Muscle of leg (tissue), 11 donors: ENCODE measurements around the gene RRH. TPM values are rescaled to one million over a fixed set of nuclear protein-coding genes. Genes with fewer than 3 reads are reported as not detected.
A peak's percentile ranks its signal among the peaks of the same experiment; 100 is the strongest.

ENCODE experiments used
- DNase-seq: peaks from one replicate; pipeline ENCODE4 v3.0.0; 2013
- H3K27ac ChIP-seq: one replicate; pipeline ENCODE4 v1.5.1; 2013; ENCODE audit warnings: mild to moderate bottlenecking, low read length, control low read depth
- H3K27me3 ChIP-seq: one replicate; pipeline ENCODE4 v1.6.1; 2013; ENCODE audit warnings: low read length; ENCODE audit not compliant: control insufficient read depth, insufficient read depth
- H3K36me3 ChIP-seq: one replicate; pipeline ENCODE4 v1.6.1; 2013; ENCODE audit warnings: low read length; ENCODE audit not compliant: control insufficient read depth, insufficient read depth
- H3K4me1 ChIP-seq: one replicate; pipeline ENCODE4 v1.6.1; 2013; ENCODE audit warnings: low read length; ENCODE audit not compliant: control insufficient read depth, insufficient read depth
- H3K4me3 ChIP-seq: one replicate; pipeline ENCODE4 v1.5.1; 2013; ENCODE audit warnings: low read length, control low read depth
- H3K9me3 ChIP-seq: replicated peaks from 2 replicates; pipeline ENCODE4 v1.6.1; 2013; ENCODE audit warnings: low read depth, low read length; ENCODE audit not compliant: control insufficient read depth
- WGBS: methylation state at CpG from one replicate; pipeline ENCODE4 v1.1.5; 2013; ENCODE audit warnings: missing lambda C conversion rate; ENCODE audit not compliant: insufficient coverage; 5-methylcytosine and 5-hydroxymethylcytosine counted together
- polyA plus RNA-seq, 8 donors: library from polyadenylated mRNA; unstranded; fragments of 120-200 nt; gene quantifications; one replicate each; pipeline versions ENCODE4 v1.2.1 to v1.2.3, GENCODE V29; 2013; ENCODE audit warnings: inconsistent platforms in 1 of 8, low replicate concordance in 1 of 8; ENCODE audit not compliant: insufficient read length in 8 of 8, insufficient read depth in 1 of 8
- total RNA-seq: library from RNA; stranded (reverse); fragments of 120-200 nt; gene quantifications from one replicate; pipeline ENCODE4 v1.2.4, GENCODE V29; 2013

The RRH gene
- total and polyA plus RNA-seq, 9 donors: 0.11 to 0.36 (median 0.19) TPM

- Histone ChIP-seq H3K9me3 (no peaks in the 10 kb centered on the region), H3K27ac (no peak overlapping the region), H3K4me1 (peaks cover 4% of the 10 kb centered on the region), H3K36me3 (no peaks in the 10 kb centered on the region), H3K27me3 (peaks cover 2% of the 10 kb centered on the region), H3K4me3 (no peak overlapping the region)
- no peak for DNase-seq
- WGBS: 63% methylated on average over 8 of the region's 11 CpGs
Measured at GRCh38 chr4:109810552-109811387, 17.0 kb upstream of the RRH start.

- Histone ChIP-seq H3K4me1 (peaks cover 10% of the 10 kb centered on the region), H3K27ac (no peak overlapping the region), H3K36me3 (no peaks in the 10 kb centered on the region), H3K9me3 (no peaks in the 10 kb centered on the region), H3K27me3 (peaks cover 2% of the 10 kb centered on the region), H3K4me3 (no peak overlapping the region)
- WGBS: no CpG with 5 or more reads among the region's 3 CpGs
- DNase-seq: no peak
Measured at GRCh38 chr4:109811707-109812106, 16.1 kb upstream of the RRH start.

GRCh38 chr4:109815151-109816081 lies 12.4 kb upstream of the RRH start, which contains the start of gene GAR1:
Gene GAR1 (plus strand): TSS chr4:109815762. CDS start chr4:109816165, 403 bp downstream.
- H3K36me3 ChIP-seq: peaks cover 13% of the 10 kb centered on the region
- peak; percentile 98 for DNase-seq
- WGBS: under 1% methylated on average over 34 of the region's 53 CpGs
- H3K27me3 ChIP-seq: no peaks in the 10 kb centered on the region
- peaks cover 10% of the 10 kb centered on the region for H3K4me1 ChIP-seq
- no peaks in the 10 kb centered on the region for H3K9me3 ChIP-seq
- H3K27ac ChIP-seq: peak within 1 kb of the TSS; percentile 93
- H3K4me3 ChIP-seq: peak within 1 kb of the TSS; percentile 98

GRCh38 chr4:109816082-109816442 lies 11.7 kb upstream of the RRH start:
- no peak for DNase-seq
- Histone ChIP-seq H3K27ac (peak overlapping the region; percentile 93), H3K27me3 (no peaks in the 10 kb centered on the region), H3K36me3 (peaks cover 20% of the 10 kb centered on the region), H3K9me3 (no peaks in the 10 kb centered on the region), H3K4me3 (peak overlapping the region; percentile 98), H3K4me1 (peaks cover 10% of the 10 kb centered on the region)
- 2% methylated on average over 19 of the region's 19 CpGs for WGBS

GRCh38 chr4:109816894-109817293 lies 10.9 kb upstream of the RRH start:
- DNase-seq: no peak
- H3K4me3 ChIP-seq: peak overlapping the region; percentile 98
- 77% methylated on average over 1 of the region's 1 CpG for WGBS
- no peaks in the 10 kb centered on the region for H3K27me3 ChIP-seq
- no peaks in the 10 kb centered on the region for H3K9me3 ChIP-seq
- peaks cover 21% of the 10 kb centered on the region for H3K36me3 ChIP-seq
- peaks cover 10% of the 10 kb centered on the region for H3K4me1 ChIP-seq
- H3K27ac ChIP-seq: no peak overlapping the region

DNA sequence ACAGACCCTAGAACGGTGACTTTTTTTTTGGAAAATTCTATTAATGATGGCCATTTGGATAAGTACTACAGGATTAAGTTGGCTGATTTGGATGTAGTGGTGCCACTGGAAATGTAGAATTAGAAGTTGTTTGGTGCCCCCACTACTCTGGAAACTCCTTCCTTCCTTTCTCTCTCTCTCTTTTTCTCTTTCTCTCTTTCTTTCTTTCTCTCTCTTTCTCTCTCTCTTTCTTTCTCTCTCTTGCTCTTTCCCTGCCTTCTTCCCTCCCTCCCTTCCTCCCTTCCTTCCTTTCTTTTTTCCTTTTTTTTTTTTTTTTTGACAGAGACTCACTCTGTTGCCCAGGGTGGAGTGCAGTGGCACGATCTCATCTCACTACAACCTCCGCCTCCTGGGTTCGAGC lies 9.5 kb upstream of the RRH start:
- no peak overlapping the region for H3K27ac ChIP-seq
- 100% methylated on average over 3 of the region's 4 CpGs for WGBS
- H3K36me3 ChIP-seq: peaks cover 25% of the 10 kb centered on the region
- no peaks in the 10 kb centered on the region for H3K27me3 ChIP-seq
- DNase-seq: no peak
- peaks cover 10% of the 10 kb centered on the region for H3K4me1 ChIP-seq
- no peak overlapping the region for H3K4me3 ChIP-seq
- no peaks in the 10 kb centered on the region for H3K9me3 ChIP-seq

GRCh38 chr4:109820563-109820962 lies 7.2 kb upstream of the RRH start:
- Histone ChIP-seq H3K9me3 (no peaks in the 10 kb centered on the region), H3K4me1 (peaks cover 6% of the 10 kb centered on the region), H3K27me3 (no peaks in the 10 kb centered on the region), H3K4me3 (no peak overlapping the region), H3K36me3 (peaks cover 27% of the 10 kb centered on the region), H3K27ac (no peak overlapping the region)
- 78% methylated on average over 1 of the region's 2 CpGs for WGBS
- DNase-seq: peak; percentile 2

DNA sequence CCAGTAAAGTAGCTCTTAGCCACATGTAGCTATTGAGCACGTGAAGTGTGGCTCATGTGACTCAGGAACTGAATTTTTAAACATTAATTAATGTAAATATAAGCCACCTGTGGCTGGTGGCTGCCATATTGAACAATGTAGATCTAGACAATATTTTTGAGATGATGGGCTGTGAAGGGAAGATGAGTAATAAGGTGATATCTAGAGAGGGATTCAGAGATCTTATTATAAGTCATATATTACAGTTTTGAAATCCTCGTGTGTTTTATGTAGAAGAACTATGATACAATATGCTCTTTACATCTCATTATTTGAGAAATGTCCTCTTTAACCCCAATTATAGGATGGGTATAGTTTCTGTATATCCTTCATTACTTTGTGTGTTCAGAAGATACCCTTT lies 6.6 kb upstream of the RRH start:
- H3K27me3 ChIP-seq: no peaks in the 10 kb centered on the region
- H3K4me3 ChIP-seq: no peak overlapping the region
- H3K36me3 ChIP-seq: peaks cover 27% of the 10 kb centered on the region
- H3K9me3 ChIP-seq: no peaks in the 10 kb centered on the region
- no peak for DNase-seq
- WGBS: no CpG with 5 or more reads among the region's 2 CpGs
- H3K4me1 ChIP-seq: peaks cover 5% of the 10 kb centered on the region
- H3K27ac ChIP-seq: no peak overlapping the region

- DNase-seq: peak; percentile 27
- Histone ChIP-seq H3K9me3 (no peaks in the 10 kb centered on the region), H3K4me1 (no peaks in the 10 kb centered on the region), H3K36me3 (peaks cover 7% of the 10 kb centered on the region), H3K27ac (no peak overlapping the region), H3K27me3 (no peaks in the 10 kb centered on the region), H3K4me3 (no peak overlapping the region)
Measured at GRCh38 chr4:109826719-109827118, 1.1 kb upstream of the RRH start.

GRCh38 chr4:109833756-109834155 lies 6.0 kb downstream of the RRH start:
- DNase-seq: no peak
- Histone ChIP-seq H3K27ac (no peak overlapping the region), H3K9me3 (no peaks in the 10 kb centered on the region), H3K27me3 (no peaks in the 10 kb centered on the region), H3K36me3 (no peaks in the 10 kb centered on the region), H3K4me3 (no peak overlapping the region), H3K4me1 (no peaks in the 10 kb centered on the region)
- WGBS: no CpG with 5 or more reads among the region's 4 CpGs
